GM18867 (cell line): ENCODE measurements around the gene PCBP3.
"Not testable (repeated sequence)": the region's sequence is repeated elsewhere in the genome, so short reads cannot be mapped to it uniquely, and the experiment has no call there.

Experiments
- ATAC-seq: cut with Tn5 transposase; IDR thresholded peaks from one replicate; pipeline ENCODE4 v1.9.1; 2021; ENCODE audit warnings: mild to moderate bottlenecking, moderate library complexity; ENCODE audit not compliant: unreplicated experiment

The PCBP3 gene

GRCh38 chr21:45613396-45613795 is 30.1 kb upstream of the PCBP3 start:
- ATAC-seq: no peak

GRCh38 chr21:45613881-45614280 is 29.6 kb upstream of the PCBP3 start:
- no peak for ATAC-seq

- ATAC-seq: peak; percentile 83
Observed at GRCh38 chr21:45615145-45615711, 28.3 kb upstream of the PCBP3 start.

GRCh38 chr21:45617021-45617921 is 26.3 kb upstream of the PCBP3 start:
- ATAC-seq: no peak

GRCh38 chr21:45618287-45618686 is 25.2 kb upstream of the PCBP3 start:
- no peak for ATAC-seq

- no peak for ATAC-seq
Observed at GRCh38 chr21:45618846-45619485, 24.6 kb upstream of the PCBP3 start.

- ATAC-seq: no peak
Observed at GRCh38 chr21:45620201-45620923, 23.2 kb upstream of the PCBP3 start.

- not testable (repeated sequence) for ATAC-seq
Observed at GRCh38 chr21:45621435-45622331, 21.8 kb upstream of the PCBP3 start.

- ATAC-seq: no peak
Observed at GRCh38 chr21:45622416-45623097, 21.0 kb upstream of the PCBP3 start.

- no peak for ATAC-seq
Observed at GRCh38 chr21:45623436-45623835, 20.1 kb upstream of the PCBP3 start.

- not testable (repeated sequence) for ATAC-seq
Observed at GRCh38 chr21:45626127-45626526, 17.4 kb upstream of the PCBP3 start.

- ATAC-seq: no peak
Observed at GRCh38 chr21:45629046-45629981, 14.2 kb upstream of the PCBP3 start.

- ATAC-seq: no peak
Observed at GRCh38 chr21:45630066-45630694, 13.3 kb upstream of the PCBP3 start.

- no peak for ATAC-seq
Observed at GRCh38 chr21:45630876-45631275, 12.6 kb upstream of the PCBP3 start.

GRCh38 chr21:45631540-45631939 is 12.0 kb upstream of the PCBP3 start:
- no peak for ATAC-seq

- no peak for ATAC-seq
Observed at GRCh38 chr21:45632160-45632559, 11.4 kb upstream of the PCBP3 start.

- no peak for ATAC-seq
Observed at GRCh38 chr21:45632637-45633251, 10.8 kb upstream of the PCBP3 start.
